HG03520 (cell line): ENCODE measurements around the gene MEX3A.
"Not testable (repeated sequence)": the region's sequence is repeated elsewhere in the genome, so short reads cannot be mapped to it uniquely, and the experiment has no call there.

ENCODE experiments used
- ATAC-seq: cut with Tn5 transposase; IDR thresholded peaks from one replicate; pipeline ENCODE4 v1.9.1; 2021; ENCODE audit warnings: mild to moderate bottlenecking, moderate library complexity; ENCODE audit not compliant: unreplicated experiment

MEX3A gene

DNA sequence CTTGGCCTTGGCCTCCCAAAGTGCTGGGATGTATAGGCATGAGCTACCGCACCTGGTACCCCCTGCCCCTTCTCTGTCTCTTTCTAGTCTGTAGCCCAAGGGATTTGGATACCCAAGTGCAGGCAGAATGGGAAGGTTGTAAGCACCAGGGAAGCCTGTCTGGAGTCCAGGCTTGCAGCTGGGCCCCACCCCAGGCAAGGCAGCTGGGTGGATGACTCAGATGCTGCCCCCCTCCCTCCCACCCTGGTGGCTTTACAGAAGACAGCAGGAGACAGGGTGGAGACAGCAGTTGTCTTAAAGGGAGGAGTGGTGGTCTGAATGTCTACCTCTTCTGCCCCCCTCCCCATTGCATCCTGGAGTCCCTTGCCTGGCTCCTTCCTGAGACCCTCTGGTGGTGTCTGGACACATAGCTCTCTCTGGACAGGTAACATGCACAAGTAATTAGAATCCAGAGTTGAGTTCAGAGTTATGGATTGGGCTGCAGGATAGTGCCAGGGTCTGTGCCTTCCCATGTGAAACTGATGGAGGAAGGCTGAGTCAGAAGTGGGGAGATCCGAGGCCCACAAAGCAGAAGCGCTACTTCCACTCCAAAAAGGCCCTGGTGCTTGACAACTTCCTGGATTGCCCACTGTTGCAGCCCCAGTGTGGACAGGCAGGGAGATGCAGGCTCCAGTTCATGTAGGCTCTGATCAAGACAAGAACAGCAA lies 37.4 kb upstream of the MEX3A start:
- ATAC-seq = no peak

DNA sequence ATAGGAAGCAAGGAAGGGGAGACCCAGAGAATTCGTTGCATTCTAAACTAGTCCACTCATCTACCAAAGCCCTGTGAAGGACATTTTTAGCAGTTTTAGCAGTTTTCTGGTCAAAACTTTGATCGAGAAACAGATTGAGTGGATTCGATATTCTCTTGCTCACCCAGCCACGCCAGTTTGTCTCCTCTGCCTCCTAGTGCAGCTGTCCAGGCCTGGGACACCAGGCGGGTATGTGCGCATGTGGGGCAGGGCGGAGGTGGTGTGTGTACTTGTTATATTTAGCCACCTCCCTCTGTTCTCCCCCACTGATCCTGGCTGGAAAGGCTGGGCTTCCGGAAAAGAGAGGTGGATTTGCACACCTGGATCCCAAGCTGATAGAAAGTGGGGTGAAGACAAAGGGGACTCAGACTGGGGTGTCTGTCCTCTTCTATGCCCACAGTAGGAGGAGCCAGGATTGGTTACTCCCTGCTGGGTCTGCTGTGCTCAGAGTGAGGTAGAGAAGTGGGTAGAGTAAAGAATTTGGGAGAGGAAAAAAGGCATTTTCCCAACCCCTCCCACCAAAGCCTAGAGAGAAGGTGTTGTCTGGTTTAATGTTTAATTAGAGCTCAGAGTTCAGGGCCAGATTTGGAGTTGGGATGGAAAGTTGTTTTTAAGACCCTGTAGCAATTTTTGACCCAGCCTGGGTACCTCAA lies 36.1 kb upstream of the MEX3A start:
- no peak for ATAC-seq

DNA sequence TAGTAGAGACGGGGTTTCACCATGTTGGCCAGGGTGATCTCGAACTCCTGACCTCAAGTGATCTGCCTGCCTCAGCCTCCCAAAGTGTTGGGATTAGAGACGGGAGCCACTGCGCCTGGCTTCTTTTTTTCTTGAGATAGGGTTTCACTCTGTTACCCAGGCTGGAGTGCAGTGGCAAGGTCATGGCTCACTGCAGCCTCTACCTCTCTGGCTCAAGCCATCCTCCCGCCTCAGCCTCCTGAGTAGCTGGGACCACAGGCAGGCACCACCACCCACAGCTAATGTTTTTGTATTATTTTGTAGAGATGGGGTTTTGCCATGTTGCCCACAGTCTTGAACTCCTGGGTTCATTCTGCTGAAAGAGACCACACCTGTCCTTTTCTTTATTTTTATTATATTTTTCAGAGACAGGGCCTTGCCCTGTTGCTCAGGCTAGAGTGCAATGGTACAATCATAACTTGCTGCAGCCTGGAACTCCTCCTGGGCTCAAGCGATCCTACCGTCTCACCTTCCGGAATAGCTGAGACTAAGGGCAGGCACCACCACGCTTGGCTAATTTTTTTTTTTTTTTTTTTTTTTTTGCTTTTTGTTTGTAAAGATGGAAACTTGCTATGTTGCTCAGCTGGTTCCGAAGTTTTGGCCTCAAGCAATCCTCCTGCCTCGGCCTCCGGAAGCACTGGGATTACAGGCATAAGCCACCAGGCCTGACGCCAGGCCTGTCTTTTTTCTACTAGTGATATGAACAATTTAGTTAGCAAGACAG lies 35.3 kb upstream of the MEX3A start:
- no peak for ATAC-seq

- not testable (repeated sequence) for ATAC-seq
These were observed 34.5 kb upstream of the MEX3A start for GRCh38 chr1:156116731-156117130.

GRCh38 chr1:156115514-156116374 lies 33.5 kb upstream of the MEX3A start:
- no peak for ATAC-seq

DNA sequence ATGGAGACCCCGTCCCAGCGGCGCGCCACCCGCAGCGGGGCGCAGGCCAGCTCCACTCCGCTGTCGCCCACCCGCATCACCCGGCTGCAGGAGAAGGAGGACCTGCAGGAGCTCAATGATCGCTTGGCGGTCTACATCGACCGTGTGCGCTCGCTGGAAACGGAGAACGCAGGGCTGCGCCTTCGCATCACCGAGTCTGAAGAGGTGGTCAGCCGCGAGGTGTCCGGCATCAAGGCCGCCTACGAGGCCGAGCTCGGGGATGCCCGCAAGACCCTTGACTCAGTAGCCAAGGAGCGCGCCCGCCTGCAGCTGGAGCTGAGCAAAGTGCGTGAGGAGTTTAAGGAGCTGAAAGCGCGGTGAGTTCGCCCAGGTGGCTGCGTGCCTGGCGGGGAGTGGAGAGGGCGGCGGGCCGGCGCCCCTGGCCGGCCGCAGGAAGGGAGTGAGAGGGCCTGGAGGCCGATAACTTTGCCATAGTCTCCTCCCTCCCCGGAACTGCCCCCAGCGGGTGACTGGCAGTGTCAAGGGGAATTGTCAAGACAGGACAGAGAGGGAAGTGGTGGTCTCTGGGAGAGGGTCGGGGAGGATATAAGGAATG lies 32.8 kb upstream of the MEX3A start:
- ATAC-seq = no peak

DNA sequence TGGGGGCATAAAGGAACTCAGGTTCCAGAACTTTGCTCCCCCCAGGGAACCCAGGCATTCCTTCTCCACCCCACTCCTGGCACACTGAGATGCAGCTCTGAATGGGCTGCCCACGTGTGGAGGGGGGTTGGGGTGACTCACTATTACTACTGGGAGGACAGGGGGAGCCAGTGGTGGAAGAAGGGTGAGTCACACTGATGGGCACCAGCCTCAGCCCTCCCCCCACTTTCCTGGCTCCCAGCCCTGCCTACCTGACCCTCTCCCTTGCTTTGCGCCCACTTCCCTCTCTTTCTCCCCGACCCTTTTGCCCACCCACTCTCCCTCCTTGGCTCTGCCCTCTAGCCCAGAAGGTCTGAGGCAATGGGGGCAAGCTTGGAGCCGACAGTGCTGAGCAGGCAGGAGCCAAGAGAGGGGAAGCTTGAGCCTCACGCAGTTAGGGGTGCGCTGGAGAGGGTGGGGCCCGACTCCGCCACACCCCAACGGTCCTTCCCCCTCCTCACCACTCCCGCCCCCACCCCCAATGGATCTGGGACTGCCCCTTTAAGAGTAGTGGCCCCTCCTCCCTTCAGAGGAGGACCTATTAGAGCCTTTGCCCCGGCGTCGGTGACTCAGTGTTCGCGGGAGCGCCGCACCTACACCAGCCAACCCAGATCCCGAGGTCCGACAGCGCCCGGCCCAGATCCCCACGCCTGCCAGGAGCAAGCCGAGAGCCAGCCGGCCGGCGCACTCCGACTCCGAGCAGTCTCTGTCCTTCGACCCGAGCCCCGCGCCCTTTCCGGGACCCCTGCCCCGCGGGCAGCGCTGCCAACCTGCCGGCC lies 32.0 kb upstream of the MEX3A start, which contains the start of gene LMNA:
Gene LMNA, plus strand, starts transcription at position 611 of the 818 bp plus-strand sequence. CDS start 208 bp downstream, outside the sequence.
- peak; percentile 68 for ATAC-seq

- ATAC-seq = no peak
These were observed 31.2 kb upstream of the MEX3A start for GRCh38 chr1:156113282-156113950.

DNA sequence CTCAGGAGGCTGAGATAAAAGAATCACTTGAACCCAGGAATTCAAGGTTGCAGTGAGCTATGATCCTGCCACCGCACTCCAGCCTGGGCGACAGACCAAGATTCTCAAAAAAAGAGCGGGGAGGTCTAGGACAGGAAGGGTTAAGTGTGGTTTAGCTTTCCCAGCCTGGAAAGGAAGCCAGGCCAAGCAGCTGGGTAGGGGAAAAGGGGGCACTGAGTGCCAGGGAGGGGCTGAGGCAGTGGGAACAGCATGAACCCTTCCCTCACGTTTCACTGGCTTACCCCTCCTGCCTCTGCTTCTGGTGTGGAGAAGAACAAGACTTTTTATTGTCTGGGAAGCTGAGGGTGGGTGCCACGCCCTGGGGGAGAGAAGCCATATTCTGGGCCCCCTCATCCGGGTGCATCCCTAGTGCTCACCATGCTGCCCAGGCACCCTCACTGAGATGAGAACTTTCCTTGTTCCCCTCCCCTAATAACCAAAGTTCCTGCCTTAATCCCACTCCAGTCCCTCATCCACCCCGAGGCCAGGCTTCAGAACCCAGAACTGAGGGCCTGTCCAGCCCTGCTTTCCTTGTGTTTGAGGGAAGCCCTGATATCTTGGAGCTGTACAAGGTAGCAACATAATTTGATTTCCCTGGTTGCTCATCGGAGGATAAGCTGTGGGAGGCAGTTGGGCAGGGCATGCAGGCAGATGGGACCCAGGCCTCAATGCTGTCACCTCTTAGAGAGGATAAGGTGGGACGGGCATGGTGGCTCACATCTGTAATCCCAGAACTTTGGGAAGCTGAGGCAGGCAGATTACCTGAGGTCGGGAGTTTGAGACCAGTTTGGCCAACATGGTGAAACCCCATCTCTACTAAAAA lies 30.2 kb upstream of the MEX3A start:
- no peak for ATAC-seq

DNA sequence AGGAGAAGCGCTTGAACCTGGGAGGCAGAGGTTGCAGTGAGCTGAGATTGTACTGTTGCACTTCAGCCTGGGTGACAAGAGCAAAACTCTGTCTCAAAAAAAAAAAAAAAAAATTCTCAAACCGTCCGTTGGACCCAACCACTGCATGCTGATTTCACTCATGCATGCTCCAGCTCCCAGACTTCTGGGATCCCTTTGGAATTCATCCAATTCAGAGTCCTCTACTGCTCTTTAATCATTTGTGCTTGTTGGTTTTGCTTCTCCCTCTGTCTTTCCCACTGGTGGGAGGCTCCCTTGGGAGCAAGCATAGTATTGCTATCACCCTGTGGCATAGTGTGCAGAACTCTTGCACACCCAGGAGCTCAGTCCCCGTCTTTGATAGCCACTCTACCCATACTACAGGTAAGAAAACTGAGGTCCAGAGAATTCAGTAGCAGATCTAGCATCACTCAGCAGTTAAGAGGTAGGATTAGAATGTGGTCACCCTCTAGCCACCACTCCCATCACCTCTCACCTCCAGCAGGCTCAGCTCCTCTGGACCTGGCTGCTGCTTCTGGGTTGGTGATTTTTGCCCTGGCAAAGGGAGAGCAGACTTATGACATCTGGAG lies 29.2 kb upstream of the MEX3A start:
- ATAC-seq = no peak

- no peak for ATAC-seq
These were observed 28.0 kb upstream of the MEX3A start for GRCh38 chr1:156110252-156110651.

GRCh38 chr1:156108664-156109241 lies 26.5 kb upstream of the MEX3A start:
- no peak for ATAC-seq

- ATAC-seq = no peak
These were observed 25.8 kb upstream of the MEX3A start for GRCh38 chr1:156108057-156108456.

DNA sequence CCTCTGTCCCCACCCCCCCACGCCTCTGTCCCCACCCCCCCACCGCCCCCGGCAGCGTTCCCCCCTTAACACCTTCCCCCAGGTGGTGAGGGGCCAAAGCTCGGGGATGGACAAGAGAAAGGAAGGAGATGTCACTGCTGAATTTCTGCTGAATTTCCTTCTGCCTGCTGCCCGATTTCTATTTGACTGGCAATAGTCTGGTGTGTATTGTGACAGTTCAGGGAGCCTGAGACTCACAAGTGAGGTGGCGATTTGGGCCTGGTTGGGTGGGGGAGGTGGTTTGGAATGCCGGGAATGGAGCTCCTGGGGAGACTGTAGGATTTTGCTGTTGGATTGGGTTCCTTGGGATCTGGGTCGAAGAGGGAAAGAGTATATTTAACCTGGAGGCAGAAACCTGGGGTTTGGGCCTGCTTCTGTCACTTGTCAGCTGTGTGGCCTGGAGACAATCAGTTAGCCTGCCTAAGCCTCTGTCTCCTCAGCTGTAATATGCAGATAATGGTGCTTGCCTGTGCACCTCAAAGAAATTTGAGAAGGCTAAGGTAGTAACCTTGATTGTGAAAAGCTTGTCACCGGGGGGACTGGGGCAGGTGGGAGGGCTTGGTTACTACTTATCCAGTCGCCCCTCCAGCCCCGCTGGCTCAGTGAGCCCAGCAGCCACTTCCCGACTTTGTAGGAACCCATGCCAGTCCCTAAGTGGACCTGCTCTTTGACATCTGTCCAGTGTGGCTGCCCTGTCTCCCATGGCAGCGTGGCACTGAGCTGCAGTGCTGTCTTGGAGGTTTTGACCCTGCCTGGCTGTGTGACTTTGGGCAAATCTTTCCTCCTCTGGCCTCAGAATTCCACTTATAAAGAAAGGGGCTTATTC lies 24.6 kb upstream of the MEX3A start:
- ATAC-seq = no peak

DNA sequence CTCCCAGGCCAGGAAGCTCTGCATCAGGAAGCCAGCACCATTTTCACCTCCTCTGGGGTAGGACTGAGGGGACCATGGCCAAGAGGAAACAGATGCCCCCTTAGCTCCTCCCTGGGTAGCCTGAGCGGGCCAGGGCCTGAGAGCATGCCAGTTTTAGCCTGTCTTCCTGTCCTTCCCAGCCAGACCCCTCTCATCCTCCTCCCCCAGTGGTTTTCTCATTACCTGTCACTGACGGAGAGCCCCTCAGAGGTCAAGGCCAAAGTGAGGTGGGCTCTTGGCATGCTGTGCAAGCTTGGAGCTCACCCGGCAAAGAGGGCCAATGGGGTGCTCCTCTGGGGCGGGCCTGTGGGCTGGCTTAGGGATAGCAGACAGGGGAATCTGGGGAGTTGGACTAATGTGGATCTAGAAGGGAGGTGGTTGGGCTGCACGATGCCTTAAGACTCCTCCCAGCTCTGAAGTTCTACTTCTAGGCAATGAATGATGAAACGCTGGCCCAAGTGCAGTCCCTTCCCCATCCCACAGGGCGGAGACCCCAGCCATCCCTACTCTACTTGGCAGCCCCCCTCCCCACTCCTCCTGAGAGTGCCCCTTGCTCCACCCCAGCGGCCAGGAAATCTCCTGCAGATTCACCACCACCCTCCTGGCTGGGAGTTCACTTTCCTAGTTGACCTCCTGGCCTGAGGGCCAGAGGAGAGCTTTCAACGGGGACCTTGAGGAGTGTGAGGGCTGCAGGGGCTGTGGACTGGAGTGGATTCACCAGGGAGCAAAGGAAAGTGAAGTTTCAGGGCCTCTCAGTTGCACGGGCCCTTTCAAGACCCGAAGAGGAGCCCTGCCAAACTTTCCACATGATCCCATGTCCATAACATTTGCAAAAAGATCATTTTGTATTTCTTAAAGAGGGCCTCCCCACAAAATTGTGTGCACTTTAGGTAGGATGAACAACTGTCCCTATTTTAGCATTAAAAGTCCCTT lies 22.9 kb upstream of the MEX3A start:
- ATAC-seq = no peak
